Measurements from ENCODE around the gene IFT57. TPM values are rescaled to one million over a fixed set of nuclear protein-coding genes. Genes with fewer than 3 reads are reported as not detected.

The IFT57 gene
- total RNA-seq (2022; extraction: Qiagen RNA extraction; ENCODE audit: low read depth), result 42.7 to 53.4 TPM (median 43.6 TPM) in 5 replicates

GRCh38 chr3:108221911-108222852 lies at the start of gene IFT57:
TSS of gene IFT57 (minus strand) at chr3:108222424. CDS start at chr3:108222322, 102 bp downstream.

Other genes starting within 250 kb of the IFT57 start
- 32.9 to 47.4 TPM (median 43.6 TPM) in 5 replicates for gene CD47, start 131.4 kb downstream of the IFT57 start, total RNA-seq (2022; extraction: Qiagen RNA extraction; ENCODE audit: low read depth)
- gene HHLA2, start 74.1 kb upstream of the IFT57 start, total RNA-seq (2022; extraction: Qiagen RNA extraction; ENCODE audit: low read depth), result 0.05 to 0.26 TPM (median 0.08 TPM) in 4 of 5 replicates, not detected in the other

All from A549 treated with DMSO at 1 μM for 4 hours (cell line).